SJCRH30 (cell line): ENCODE data around the gene NDUFV2. TPM values are rescaled to one million over a fixed set of nuclear protein-coding genes. Genes with fewer than 3 reads are reported as not detected.

Source experiments
- DNase-seq, 2 experiments: peaks; one replicate each; pipeline ENCODE4 v3.0.0-alpha.2; 2015 to 2020
- H3K27ac ChIP-seq: fragments of 250-450 bp; sonication (Bioruptor Pico); 2 replicates; pipeline ENCODE4 v1.5.1; 2020; ENCODE audit warnings: mild to moderate bottlenecking, moderate library complexity
- H3K27me3 ChIP-seq: fragments of 250-450 bp; sonication (Bioruptor Pico); 2 replicates; pipeline ENCODE4 v1.5.1; 2020; ENCODE audit warnings: mild to moderate bottlenecking, moderate library complexity
- H3K36me3 ChIP-seq: fragments of 250-450 bp; sonication (Bioruptor Pico); 2 replicates; pipeline ENCODE4 v1.5.1; 2020; ENCODE audit warnings: mild to moderate bottlenecking, moderate library complexity
- H3K4me1 ChIP-seq: fragments of 250-450 bp; sonication (Bioruptor Pico); 2 replicates; pipeline ENCODE4 v1.5.1; 2020; ENCODE audit warnings: mild to moderate bottlenecking, moderate library complexity
- H3K4me3 ChIP-seq: fragments of 250-450 bp; sonication (Bioruptor Pico); 2 replicates; pipeline ENCODE4 v1.5.1; 2020; ENCODE audit warnings: mild to moderate bottlenecking, moderate library complexity
- H3K9me3 ChIP-seq: fragments of 250-450 bp; sonication (Bioruptor Pico); replicated peaks from 2 replicates; pipeline ENCODE4 v1.5.1; 2020; ENCODE audit warnings: mild to moderate bottlenecking, moderate library complexity
- total RNA-seq: library from RNA; depleted of rRNA; stranded (reverse); fragments of >200 nt; shearing (Covaris generic); gene quantifications from 2 replicates; pipeline ENCODE4 v1.2.3, GENCODE V29; 2014; rRNA removed

NDUFV2 gene
- total RNA-seq, 1 experiment from 2014 or later = 125 TPM

- Histone ChIP-seq H3K4me1 (peaks cover 5% of the 10 kb centered on the region; the same call in 1 of the 2 replicates), H3K4me3 (no peak overlapping the region), H3K27me3 (no peaks in the 10 kb centered on the region), H3K9me3 (no peaks in the 10 kb centered on the region), H3K27ac (no peak overlapping the region), H3K36me3 (no peaks in the 10 kb centered on the region)
- DNase-seq = no peak
Measured at GRCh38 chr18:9174302-9174701, 71.8 kb downstream of the NDUFV2 start.

DNA sequence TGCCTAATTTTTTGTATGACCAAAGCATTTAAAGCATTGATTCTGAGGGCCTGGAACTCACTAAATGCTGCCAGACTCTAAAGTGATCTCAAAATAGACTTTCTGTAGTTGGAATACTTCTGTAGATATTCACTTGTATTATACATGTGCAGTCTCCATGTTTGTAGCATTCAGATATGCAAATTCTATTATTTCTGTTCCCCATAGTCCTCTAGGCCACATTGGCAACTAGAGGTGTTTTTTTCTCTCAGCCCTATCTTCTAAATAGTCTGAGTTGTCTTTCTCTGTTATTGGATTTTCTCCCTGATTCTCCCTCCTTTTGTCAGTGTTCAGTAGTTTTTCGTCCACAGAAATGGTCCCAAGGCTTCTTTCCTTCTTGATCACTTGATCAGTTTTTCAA is 72.6 kb downstream of the NDUFV2 start:
- DNase-seq = no peak
- no peak overlapping the region for H3K4me3 ChIP-seq
- no peaks in the 10 kb centered on the region for H3K9me3 ChIP-seq
- no peak overlapping the region for H3K27ac ChIP-seq
- no peaks in the 10 kb centered on the region for H3K27me3 ChIP-seq
- H3K4me1 ChIP-seq = peaks cover 5% of the 10 kb centered on the region; the same call in 1 of the 2 replicates
- H3K36me3 ChIP-seq = no peaks in the 10 kb centered on the region

DNA sequence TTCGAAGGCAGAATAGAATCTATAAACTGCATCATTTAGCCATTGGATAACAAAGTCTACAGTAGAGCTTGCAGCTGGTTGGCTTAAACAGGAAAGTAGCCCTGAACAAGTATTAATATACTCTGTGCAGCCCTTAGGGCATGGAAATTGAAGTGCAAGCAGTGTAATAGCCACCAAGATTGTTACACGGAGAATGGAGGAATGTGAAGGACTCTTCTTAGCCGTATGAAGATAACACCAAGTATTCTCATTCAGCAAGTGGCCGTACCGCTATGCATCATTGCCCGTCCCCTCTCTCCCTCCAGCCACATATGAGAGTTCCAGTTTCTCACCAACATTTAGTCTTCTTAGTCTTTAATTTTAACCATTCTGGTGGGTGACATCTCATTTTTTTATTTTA is 74.5 kb downstream of the NDUFV2 start:
- Histone ChIP-seq H3K4me1 (peaks cover 5% of the 10 kb centered on the region; the same call in 1 of the 2 replicates), H3K27ac (no peak overlapping the region), H3K9me3 (no peaks in the 10 kb centered on the region), H3K4me3 (no peak overlapping the region), H3K36me3 (no peaks in the 10 kb centered on the region), H3K27me3 (no peaks in the 10 kb centered on the region)
- no peak for DNase-seq

GRCh38 chr18:9177466-9177865 is 75.0 kb downstream of the NDUFV2 start:
- Histone ChIP-seq H3K4me1 (peaks cover 5% of the 10 kb centered on the region; the same call in 1 of the 2 replicates), H3K27me3 (no peaks in the 10 kb centered on the region), H3K27ac (no peak overlapping the region), H3K4me3 (no peak overlapping the region), H3K36me3 (no peaks in the 10 kb centered on the region), H3K9me3 (no peaks in the 10 kb centered on the region)
- DNase-seq = no peak

DNA sequence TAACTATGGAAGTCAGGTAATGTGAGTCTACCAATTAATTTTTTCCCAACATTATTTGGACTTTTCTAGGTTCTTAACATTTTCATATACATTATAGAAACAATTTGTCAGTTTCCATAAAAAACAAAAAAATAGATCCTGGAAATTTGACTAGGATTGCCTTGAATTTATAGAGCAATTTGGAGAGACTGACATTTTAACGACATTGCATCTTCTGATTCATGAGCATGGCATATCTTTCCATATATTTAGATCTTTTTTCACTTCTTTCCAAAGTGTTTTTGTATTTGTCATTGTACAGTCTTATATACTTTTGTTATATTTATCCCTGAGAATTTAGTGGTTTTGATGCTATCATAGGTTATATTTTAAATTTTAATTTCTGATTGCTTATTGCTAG is 76.1 kb downstream of the NDUFV2 start:
- no peak for DNase-seq
- Histone ChIP-seq H3K36me3 (no peaks in the 10 kb centered on the region), H3K4me3 (no peak overlapping the region), H3K9me3 (no peaks in the 10 kb centered on the region), H3K27me3 (no peaks in the 10 kb centered on the region), H3K4me1 (peaks cover 5% of the 10 kb centered on the region; the same call in 1 of the 2 replicates), H3K27ac (no peak overlapping the region)

DNA sequence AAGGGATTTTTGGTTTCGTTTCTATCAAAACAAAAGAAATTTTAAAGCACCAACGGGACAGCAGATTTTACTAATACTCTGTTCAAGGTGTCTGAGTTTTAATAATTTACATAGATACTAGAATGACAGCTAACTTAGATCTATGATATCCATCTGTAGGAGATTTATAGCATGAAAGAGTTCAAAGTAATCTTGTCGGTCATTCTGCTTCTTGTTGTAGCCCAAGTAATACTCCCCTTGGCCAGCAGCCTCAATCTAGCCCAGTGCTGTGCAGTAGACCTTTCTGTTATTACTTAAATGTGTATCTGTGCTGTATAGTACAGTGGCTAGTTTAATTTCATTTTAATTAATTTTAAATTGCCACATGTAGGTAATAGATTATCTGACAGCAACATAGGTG is 78.8 kb downstream of the NDUFV2 start:
- no peak for DNase-seq
- Histone ChIP-seq H3K4me3 (no peak overlapping the region), H3K36me3 (no peaks in the 10 kb centered on the region), H3K27me3 (no peaks in the 10 kb centered on the region), H3K9me3 (no peaks in the 10 kb centered on the region), H3K27ac (no peak overlapping the region), H3K4me1 (no peaks in the 10 kb centered on the region)

GRCh38 chr18:9182852-9183399 is 80.4 kb downstream of the NDUFV2 start:
- H3K9me3 ChIP-seq = no peaks in the 10 kb centered on the region
- H3K4me3 ChIP-seq = no peak overlapping the region
- H3K36me3 ChIP-seq = no peaks in the 10 kb centered on the region
- DNase-seq = no peak
- no peaks in the 10 kb centered on the region for H3K4me1 ChIP-seq
- H3K27ac ChIP-seq = no peak overlapping the region
- no peaks in the 10 kb centered on the region for H3K27me3 ChIP-seq

Other genes starting within 250 kb of the NDUFV2 start
- 14.7 and 19.5 TPM in 2 replicates for gene ANKRD12, start 34.1 kb downstream of the NDUFV2 start, total RNA-seq
- 33.9 and 39.4 TPM in 2 replicates for gene TWSG1, start 232.1 kb downstream of the NDUFV2 start, total RNA-seq